Measurements from ENCODE around the gene ZBED4. TPM values are rescaled to one million over a fixed set of nuclear protein-coding genes. Genes with fewer than 3 reads are reported as not detected.

The ZBED4 gene
- total RNA-seq, 1 experiment from 2014 or later: 29.2 TPM

- TF ChIP-seq IRF1 (CRISPR knock-in tag; IDR thresholded peaks at IDR 0.05) (no peak), TP53 (CRISPR knock-in tag; IDR thresholded peaks at IDR 0.05) (no peak), ELF4 (CRISPR knock-in tag; IDR thresholded peaks at IDR 0.05; ENCODE audit: low read depth) (no peak), NR1H2 (CRISPR knock-in tag; IDR thresholded peaks at IDR 0.05) (no peak), PREB (CRISPR knock-in tag; IDR thresholded peaks at IDR 0.05; ENCODE audit: borderline replicate concordance) (no peak), HMGA2 (CRISPR knock-in tag; IDR thresholded peaks at IDR 0.05) (no peak), ETV6 (CRISPR knock-in tag; IDR thresholded peaks at IDR 0.05) (no peak), JAZF1 (CRISPR knock-in tag; IDR thresholded peaks at IDR 0.05) (no peak), AFF4 (CRISPR knock-in tag; IDR thresholded peaks at IDR 0.05; ENCODE audit: borderline replicate concordance) (no peak), ATF6 (CRISPR knock-in tag; IDR thresholded peaks at IDR 0.05) (no peak), HMGXB4 (CRISPR knock-in tag; IDR thresholded peaks at IDR 0.05) (no peak)
Observed at GRCh38 chr22:49935561-49935960, 81.9 kb downstream of the ZBED4 start (continued).

GRCh38 chr22:49936018-49936972 lies 82.7 kb downstream of the ZBED4 start:
- ChIA-PET CTCF (interaction anchor here (0.7 to 2.2 kb wide), 3 partner anchors 31 to 123 kb away, joined by 3 to 23 read pairs (median 4); no protein-coding TSS in a partner anchor), POLR2A (interaction anchor here (0.6 kb wide), 1 partner anchor 28 kb away, joined by 5 read pairs; no protein-coding TSS in a partner anchor)
- Mint-ChIP-seq H3K9me3 (peaks cover 7% of the 10 kb centered on the region), H3K4me1 (peaks cover 4% of the 10 kb centered on the region), H3K36me3 (peaks cover 3% of the 10 kb centered on the region), H3K4me3 (peak overlapping the region; percentile 58), H3K27me3 (ENCODE audit: low read depth) (no peaks in the 10 kb centered on the region; the same call in 1 of the 2 replicates), H3K27ac (no peak overlapping the region)
- peak; percentile 82 for DNase-seq (ENCODE audit: low spot score)
- ATAC-seq: peak; percentile 71
- peak; percentile 48; the same call in 1 of the 2 replicates for TF ChIP-seq ZNF423 (CRISPR knock-in tag; IDR thresholded peaks at IDR 0.05)
- no peak for TF ChIP-seq HMGXB4 (CRISPR knock-in tag; IDR thresholded peaks at IDR 0.05)
- TF ChIP-seq ATF3 (CRISPR knock-in tag; conservative IDR thresholded peaks at IDR 0.05): no peak
- TF ChIP-seq ATF1 (CRISPR knock-in tag; IDR thresholded peaks at IDR 0.05): no peak
- TF ChIP-seq ERG (CRISPR knock-in tag; IDR thresholded peaks at IDR 0.05): no peak
- TF ChIP-seq TCF7 (CRISPR knock-in tag; IDR thresholded peaks at IDR 0.05; ENCODE audit: low read depth): no peak
- no peak for TF ChIP-seq NR2C2 (CRISPR knock-in tag; IDR thresholded peaks at IDR 0.05)
